ENCODE results near the gene ANAPC1. TPM values are rescaled to one million over a fixed set of nuclear protein-coding genes. Genes with fewer than 3 reads are reported as not detected.
"Not testable (repeated sequence)": the region's sequence is repeated elsewhere in the genome, so short reads cannot be mapped to it uniquely, and the experiment has no call there.

ANAPC1 gene
- total RNA-seq, 2 experiments from 2014 or later, result 34.0 to 39.5 TPM

- POLR2A ChIA-PET, result not testable (repeated sequence)
These were observed 119.8 kb downstream of the ANAPC1 start for GRCh38 chr2:111764151-111764550.

GRCh38 chr2:111760697-111761284 lies 123.2 kb downstream of the ANAPC1 start:
- H3K4me1 ChIP-seq (ENCODE audit: insufficient read depth, low read length); DNase-seq; H3K36me3 Mint-ChIP-seq (ENCODE audit: low read depth); CTCF ChIA-PET; H3K27me3 Mint-ChIP-seq; ATAC-seq (ENCODE audit: poor library complexity); H3K36me3 ChIP-seq (ENCODE audit: insufficient read depth, low read length); H3K27ac ChIP-seq (ENCODE audit: low read depth in 1 of 2, low read length in 2 of 2); H3K4me3 ChIP-seq (ENCODE audit: low read length); H3K27ac Mint-ChIP-seq; intact Hi-C loops (cut with DNase I, micrococcal nuclease); POLR2A ChIA-PET; H3K4me3 Mint-ChIP-seq; H3K9me3 Mint-ChIP-seq; H3K4me1 Mint-ChIP-seq (ENCODE audit: low read depth); H3K27me3 ChIP-seq (ENCODE audit: control insufficient read depth in 1 of 2, insufficient read depth in 2 of 2, low read length in 2 of 2): not testable (repeated sequence)
- peaks cover 5 to 11% of the 10 kb centered on the region in 2 experiments for H3K9me3 ChIP-seq (ENCODE audit: control insufficient read depth in 1 of 2, insufficient read depth in 1 of 2, low read length in 2 of 2)

More at GRCh38 chr2:111764151-111764550, 119.8 kb downstream of the ANAPC1 start:
- H3K4me1 ChIP-seq (ENCODE audit: insufficient read depth, low read length); intact Hi-C loops (cut with DNase I, micrococcal nuclease); H3K9me3 Mint-ChIP-seq; H3K27ac Mint-ChIP-seq; DNase-seq; H3K27ac ChIP-seq (ENCODE audit: low read depth in 1 of 2, low read length in 2 of 2); H3K4me3 ChIP-seq (ENCODE audit: low read length); H3K36me3 ChIP-seq (ENCODE audit: insufficient read depth, low read length); ATAC-seq (ENCODE audit: poor library complexity); H3K4me3 Mint-ChIP-seq; H3K4me1 Mint-ChIP-seq (ENCODE audit: low read depth); H3K27me3 Mint-ChIP-seq; CTCF ChIA-PET; H3K27me3 ChIP-seq (ENCODE audit: control insufficient read depth in 1 of 2, insufficient read depth in 2 of 2, low read length in 2 of 2): not testable (repeated sequence)
- peaks cover 5 to 11% of the 10 kb centered on the region in 2 experiments for H3K9me3 ChIP-seq (ENCODE audit: control insufficient read depth in 1 of 2, insufficient read depth in 1 of 2, low read length in 2 of 2)
- H3K36me3 Mint-ChIP-seq (ENCODE audit: low read depth), result peaks cover 14% of the 10 kb centered on the region

GRCh38 chr2:111752533-111752932 lies 131.5 kb downstream of the ANAPC1 start:
- H3K4me1 Mint-ChIP-seq (ENCODE audit: low read depth); H3K27me3 Mint-ChIP-seq; intact Hi-C loops (cut with DNase I, micrococcal nuclease); POLR2A ChIA-PET; H3K27me3 ChIP-seq (ENCODE audit: control insufficient read depth in 1 of 2, insufficient read depth in 2 of 2, low read length in 2 of 2); DNase-seq; H3K4me3 ChIP-seq (ENCODE audit: low read length); H3K9me3 ChIP-seq (ENCODE audit: control insufficient read depth in 1 of 2, insufficient read depth in 1 of 2, low read length in 2 of 2); H3K4me1 ChIP-seq (ENCODE audit: insufficient read depth, low read length); ATAC-seq (ENCODE audit: poor library complexity); H3K9me3 Mint-ChIP-seq; H3K27ac Mint-ChIP-seq; CTCF ChIA-PET; H3K4me3 Mint-ChIP-seq; H3K27ac ChIP-seq (ENCODE audit: low read depth in 1 of 2, low read length in 2 of 2); H3K36me3 ChIP-seq (ENCODE audit: insufficient read depth, low read length); H3K36me3 Mint-ChIP-seq (ENCODE audit: low read depth): not testable (repeated sequence)

GRCh38 chr2:111750641-111751040 lies 133.4 kb downstream of the ANAPC1 start:
- CTCF ChIA-PET, result not testable (repeated sequence)

GRCh38 chr2:111748429-111748828 lies 135.6 kb downstream of the ANAPC1 start:
- intact Hi-C loops (cut with DNase I, micrococcal nuclease); H3K4me1 ChIP-seq (ENCODE audit: insufficient read depth, low read length): not testable (repeated sequence)

More at GRCh38 chr2:111750641-111751040, 133.4 kb downstream of the ANAPC1 start:
- H3K27ac ChIP-seq (ENCODE audit: low read depth in 1 of 2, low read length in 2 of 2); H3K4me1 ChIP-seq (ENCODE audit: insufficient read depth, low read length); H3K27me3 Mint-ChIP-seq; POLR2A ChIA-PET; H3K36me3 ChIP-seq (ENCODE audit: insufficient read depth, low read length); H3K4me3 Mint-ChIP-seq; ATAC-seq (ENCODE audit: poor library complexity); H3K9me3 ChIP-seq (ENCODE audit: control insufficient read depth in 1 of 2, insufficient read depth in 1 of 2, low read length in 2 of 2); H3K27ac Mint-ChIP-seq; H3K36me3 Mint-ChIP-seq (ENCODE audit: low read depth); intact Hi-C loops (cut with DNase I, micrococcal nuclease); H3K4me3 ChIP-seq (ENCODE audit: low read length); H3K9me3 Mint-ChIP-seq; H3K27me3 ChIP-seq (ENCODE audit: control insufficient read depth in 1 of 2, insufficient read depth in 2 of 2, low read length in 2 of 2); DNase-seq; H3K4me1 Mint-ChIP-seq (ENCODE audit: low read depth): not testable (repeated sequence)

More at GRCh38 chr2:111748429-111748828, 135.6 kb downstream of the ANAPC1 start:
- DNase-seq; ATAC-seq (ENCODE audit: poor library complexity); H3K4me3 ChIP-seq (ENCODE audit: low read length); H3K27ac ChIP-seq (ENCODE audit: low read depth in 1 of 2, low read length in 2 of 2); H3K9me3 ChIP-seq (ENCODE audit: control insufficient read depth in 1 of 2, insufficient read depth in 1 of 2, low read length in 2 of 2); H3K36me3 Mint-ChIP-seq (ENCODE audit: low read depth); H3K27me3 Mint-ChIP-seq; H3K4me3 Mint-ChIP-seq; H3K27me3 ChIP-seq (ENCODE audit: control insufficient read depth in 1 of 2, insufficient read depth in 2 of 2, low read length in 2 of 2); POLR2A ChIA-PET; H3K9me3 Mint-ChIP-seq; H3K27ac Mint-ChIP-seq; CTCF ChIA-PET; H3K36me3 ChIP-seq (ENCODE audit: insufficient read depth, low read length); H3K4me1 Mint-ChIP-seq (ENCODE audit: low read depth): not testable (repeated sequence)

Measured in CD4-positive, alpha-beta T cell (primary cell).